SH-SY5Y (cell line): Measurements from ENCODE around the gene USP22.

ENCODE experiments used
- GATA2 ChIP-seq: IDR thresholded peaks from 2 replicates; pipeline ENCODE4 v1.6.1; 2011; ENCODE audit warnings: mild to moderate bottlenecking, low read depth, low read length
- GATA3 ChIP-seq: IDR thresholded peaks from 2 replicates; pipeline ENCODE4 v1.6.1; 2011; ENCODE audit warnings: low read depth, mild to moderate bottlenecking, low read length, moderate library complexity

Gene USP22

GRCh38 chr17:21017256-21017655, 25.6 kb downstream of the USP22 start:
- TF ChIP-seq GATA3, result no peak
- TF ChIP-seq GATA2, result no peak

GRCh38 chr17:21016826-21017225, 26.0 kb downstream of the USP22 start:
- no peak for TF ChIP-seq GATA3
- TF ChIP-seq GATA2, result no peak

DNA sequence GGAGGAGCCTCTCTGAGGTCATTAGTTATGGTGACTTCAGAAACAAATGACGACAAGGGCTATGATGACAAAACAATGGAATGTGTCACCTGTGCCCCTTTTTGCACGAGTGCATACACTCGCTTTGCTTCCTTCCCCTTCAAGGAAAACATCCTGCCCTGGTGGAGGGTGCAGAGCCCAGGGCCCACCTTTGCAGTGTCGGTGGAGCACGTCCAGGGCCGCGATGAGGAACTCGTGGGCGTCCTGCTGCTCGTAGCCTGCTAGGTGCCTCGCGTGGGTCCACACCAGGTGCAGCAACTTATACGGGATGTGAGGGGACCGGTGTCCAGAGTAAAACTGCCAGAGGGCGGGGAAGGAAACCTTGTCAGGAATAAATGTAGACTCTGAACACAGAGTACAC, 27.2 kb downstream of the USP22 start:
- no peak for TF ChIP-seq GATA2
- TF ChIP-seq GATA3, result no peak

DNA sequence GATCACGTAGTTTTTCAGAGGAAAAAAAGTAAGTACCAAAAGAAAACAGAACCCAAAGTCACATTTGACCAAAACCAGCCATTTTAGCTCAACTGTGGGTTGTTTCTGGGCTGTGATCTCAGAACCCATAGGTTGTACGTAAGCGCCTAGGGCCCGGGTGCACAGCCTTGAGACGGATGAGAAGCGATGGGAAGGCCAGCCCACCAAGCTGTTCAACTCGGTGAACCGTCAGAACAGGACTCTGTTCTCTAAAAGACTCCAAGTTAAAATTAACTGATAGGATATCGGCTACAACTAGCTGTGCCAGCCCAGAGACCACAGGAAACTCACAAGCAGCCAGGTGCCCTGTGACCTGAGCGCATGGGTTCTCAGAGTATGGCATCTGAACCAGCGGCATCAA, 28.3 kb downstream of the USP22 start:
- no peak for TF ChIP-seq GATA3
- no peak for TF ChIP-seq GATA2

- no peak for TF ChIP-seq GATA3
- TF ChIP-seq GATA2, result no peak
Observed at GRCh38 chr17:21013983-21014382, 28.8 kb downstream of the USP22 start.

DNA sequence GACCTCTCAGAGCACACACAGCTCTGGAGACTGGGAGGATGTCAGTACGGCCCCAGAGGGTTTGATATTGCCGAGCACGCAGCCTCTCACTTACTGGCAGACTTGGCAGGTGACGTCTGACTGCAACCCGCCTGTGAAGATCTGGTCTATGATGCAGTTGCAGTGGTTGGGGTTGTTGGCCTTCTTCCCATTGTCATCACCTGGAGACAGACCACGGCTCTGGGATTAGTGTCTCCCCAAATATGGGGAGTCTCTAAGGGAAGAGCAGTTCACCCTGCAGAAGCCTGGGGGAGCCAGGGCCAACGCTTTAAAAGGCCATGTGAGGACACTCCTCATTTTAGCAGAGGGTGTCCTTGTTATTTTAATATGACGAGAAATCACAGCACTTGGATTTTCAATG, 30.1 kb downstream of the USP22 start:
- TF ChIP-seq GATA3, result no peak
- no peak for TF ChIP-seq GATA2

DNA sequence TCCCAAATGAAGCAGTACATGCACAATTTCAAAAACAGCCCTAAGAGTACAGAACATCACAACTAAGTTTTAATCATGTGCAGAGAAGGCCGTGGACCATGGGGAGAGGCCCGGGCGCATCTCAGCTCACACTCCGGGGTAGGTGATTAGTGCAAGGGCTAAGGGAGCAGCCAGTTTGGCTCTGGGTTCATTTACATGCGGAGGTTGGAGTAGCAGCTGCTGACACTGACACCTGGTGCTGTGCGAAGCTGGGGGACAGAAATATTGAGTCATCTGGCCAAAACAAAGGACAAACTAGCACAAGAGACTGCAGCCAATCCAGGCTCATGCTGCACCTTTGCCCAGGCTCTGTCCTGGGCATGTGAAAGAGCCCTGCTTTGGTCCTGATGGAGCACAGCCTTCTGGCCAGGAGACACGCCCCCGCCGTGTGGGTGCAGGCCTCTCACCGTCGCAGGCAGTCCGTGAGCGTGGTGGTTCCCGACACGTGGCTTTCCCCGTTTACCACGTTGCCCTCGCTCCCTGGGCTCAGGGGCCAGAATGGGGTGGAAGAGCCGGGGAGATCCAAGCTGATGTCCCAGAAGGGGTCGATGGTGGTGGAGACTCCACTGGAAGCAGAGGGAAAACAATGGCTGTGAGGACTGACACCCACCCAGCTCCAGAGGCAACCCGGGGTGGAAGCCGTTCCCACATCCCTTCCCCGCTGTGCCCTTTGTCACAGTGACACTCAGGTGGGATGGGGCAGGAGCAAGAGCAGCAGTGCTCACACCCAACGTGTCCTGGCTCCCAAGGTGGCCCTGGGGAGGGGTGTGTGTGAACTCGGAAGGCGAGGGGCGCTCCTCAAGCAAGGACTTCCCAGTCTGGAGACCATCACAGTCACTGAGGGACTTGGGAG, 31.9 kb downstream of the USP22 start:
- TF ChIP-seq GATA2, result no peak

DNA sequence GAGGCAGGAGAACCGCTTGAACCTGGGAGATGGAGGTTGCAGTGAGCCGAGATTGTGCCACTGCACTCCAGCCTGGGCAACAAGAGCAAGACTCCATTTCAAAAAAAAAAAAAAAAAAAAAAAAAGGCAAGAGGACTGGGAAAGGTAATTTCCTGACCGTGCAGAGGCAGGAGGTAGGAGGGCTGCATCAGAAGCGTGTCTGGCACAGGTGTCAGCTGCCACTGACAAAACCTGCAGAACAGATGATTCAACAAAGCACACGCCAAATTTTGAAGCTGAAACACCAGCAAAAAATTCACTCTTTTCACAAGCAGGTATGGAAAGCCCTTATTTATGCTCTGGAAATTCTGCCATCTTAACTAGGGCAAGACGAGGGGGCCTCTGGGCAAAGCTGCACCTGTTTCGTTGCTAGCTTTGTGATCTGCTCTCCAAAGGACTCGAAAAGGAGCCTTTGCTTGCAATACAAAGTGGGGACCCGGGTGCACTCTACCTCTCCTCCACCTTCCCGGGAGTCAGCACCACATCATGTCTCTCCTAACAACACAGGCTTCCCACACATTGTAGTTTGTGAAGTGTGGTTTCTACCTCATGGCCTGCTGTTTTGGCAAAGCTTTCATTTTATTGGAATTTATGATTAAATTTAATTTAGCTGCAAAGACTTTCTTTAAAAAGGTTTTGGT, 33.7 kb downstream of the USP22 start:
- TF ChIP-seq GATA2, result no peak
- TF ChIP-seq GATA3, result no peak

GRCh38 chr17:21008160-21008915, 34.5 kb downstream of the USP22 start:
- TF ChIP-seq GATA2 (no peak), GATA3 (no peak)

GRCh38 chr17:21007646-21008045, 35.2 kb downstream of the USP22 start:
- TF ChIP-seq GATA3, result no peak
- no peak for TF ChIP-seq GATA2

DNA sequence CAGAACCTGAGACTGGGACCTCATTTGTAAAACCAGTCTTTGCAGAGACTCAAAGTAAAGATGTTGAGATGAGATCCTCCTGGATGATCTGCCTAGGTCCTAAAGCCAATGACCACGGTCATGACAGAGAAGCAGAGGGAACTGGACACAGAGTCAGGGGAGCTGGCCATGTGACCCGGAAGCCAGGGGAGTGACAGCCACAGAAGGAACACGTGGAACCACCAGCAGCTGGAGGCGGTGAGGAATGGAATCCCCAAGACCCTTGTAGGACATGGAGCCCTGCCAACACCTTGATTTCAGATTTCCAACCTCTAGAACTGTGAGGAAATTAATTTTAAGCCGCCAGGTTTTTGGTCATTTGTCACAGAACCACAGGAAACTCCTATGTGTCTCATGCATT, 37.0 kb downstream of the USP22 start:
- TF ChIP-seq GATA3, result no peak
- TF ChIP-seq GATA2, result no peak

DNA sequence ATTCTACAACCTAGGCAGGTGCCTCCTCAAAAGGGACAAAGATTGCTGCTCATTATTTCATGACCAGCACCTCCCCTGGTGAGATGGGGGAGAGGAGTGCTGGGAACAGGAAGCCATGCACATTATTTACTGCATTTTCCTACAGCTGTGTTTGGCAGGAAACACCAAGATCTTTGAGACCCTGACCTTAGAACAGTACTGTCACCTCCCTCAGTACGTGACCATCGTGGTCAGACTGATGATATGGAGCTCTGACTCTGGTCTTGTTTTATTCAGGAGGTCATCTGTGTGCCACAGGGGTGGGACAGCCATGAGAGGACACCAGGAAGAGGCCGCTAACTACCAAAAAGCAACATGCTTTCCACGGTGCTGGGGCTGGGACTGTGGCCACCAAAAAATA, 37.4 kb downstream of the USP22 start:
- no peak for TF ChIP-seq GATA2
- no peak for TF ChIP-seq GATA3

DNA sequence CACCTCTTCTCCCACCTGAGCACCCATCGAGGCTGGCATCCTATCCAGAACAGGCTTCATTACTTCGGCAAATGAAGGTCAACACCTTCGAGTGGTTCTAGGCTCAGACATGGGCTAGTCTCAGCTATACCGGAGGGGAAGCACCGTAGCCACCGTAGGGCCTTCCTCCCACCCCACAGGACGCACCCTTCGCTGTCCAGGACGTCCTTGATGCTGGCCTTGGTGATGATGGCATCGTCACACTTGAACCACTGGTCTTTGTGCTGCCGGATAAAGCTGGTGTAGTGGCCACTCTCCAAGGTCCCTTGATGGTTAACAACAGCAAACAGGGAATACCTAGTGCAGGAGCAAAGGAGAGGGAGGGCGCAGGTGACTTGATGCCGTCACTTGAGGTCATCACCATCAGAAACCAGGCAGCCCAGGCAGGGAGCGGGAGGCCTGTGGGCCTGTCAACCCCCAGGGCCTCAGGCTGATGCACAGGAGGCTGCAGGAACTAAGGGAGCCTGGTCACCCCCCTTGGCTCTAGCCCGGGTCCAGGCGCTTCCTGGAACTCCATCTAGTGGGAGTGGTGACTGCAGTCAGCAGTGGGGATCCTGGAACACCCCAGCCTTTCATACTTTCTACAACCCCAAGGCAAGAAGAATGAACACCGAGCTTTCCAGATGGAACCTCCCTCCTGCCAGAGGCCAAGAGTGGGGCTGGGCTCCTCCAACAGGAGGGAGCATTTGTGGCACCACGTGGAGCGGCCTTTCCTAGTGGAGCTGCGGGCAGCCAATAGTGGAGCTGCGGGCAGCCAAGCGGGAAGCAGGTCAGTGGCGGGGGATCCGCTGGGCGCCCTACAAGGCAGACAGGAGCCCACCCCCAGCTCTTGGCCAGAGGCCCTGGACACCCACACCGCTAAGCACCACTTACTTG, 38.5 kb downstream of the USP22 start:
- TF ChIP-seq GATA3 (no peak), GATA2 (no peak)

DNA sequence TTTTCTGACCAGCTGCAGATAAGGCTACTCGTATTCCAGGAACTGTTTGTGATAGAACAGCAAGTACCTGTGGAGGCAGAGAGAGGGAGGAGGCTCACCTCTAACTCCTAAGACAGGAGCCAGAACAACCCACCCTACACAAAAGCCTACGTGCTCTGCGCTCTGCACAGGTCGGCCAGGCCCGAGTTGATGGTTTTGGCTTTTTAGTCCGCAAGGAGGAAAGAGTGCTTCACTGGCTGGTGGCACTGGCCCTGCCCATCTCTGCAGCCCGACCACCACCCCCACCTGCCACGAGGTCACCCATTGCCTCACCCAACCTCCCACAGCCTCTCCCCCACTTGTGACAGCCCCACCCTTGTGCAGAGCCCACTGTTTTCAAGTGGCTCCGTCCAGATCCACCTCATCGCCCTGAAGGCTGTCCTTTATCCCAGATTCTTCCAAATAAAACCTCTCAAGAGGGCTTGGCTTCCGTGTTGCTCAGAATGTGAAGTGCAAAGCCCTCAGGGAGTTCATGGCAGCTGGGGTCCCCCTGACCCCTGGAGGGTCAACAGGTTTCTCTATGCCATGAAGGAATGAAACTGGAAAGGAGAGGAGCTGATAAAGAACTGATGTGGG, 39.7 kb downstream of the USP22 start:
- TF ChIP-seq GATA2 (no peak), GATA3 (no peak)
